ENCODE measurements around the gene ATP11B. TPM values are rescaled to one million over a fixed set of nuclear protein-coding genes. Genes with fewer than 3 reads are reported as not detected.
"Not testable (repeated sequence)": the region's sequence is repeated elsewhere in the genome, so short reads cannot be mapped to it uniquely, and the experiment has no call there.

Gene ATP11B
- total RNA-seq, 2 experiments from 2014 or later, result 139 to 143 TPM

GRCh38 chr3:182862159-182862860 is 69.0 kb downstream of the ATP11B start:
- intact Hi-C loops (cut with DNase I, micrococcal nuclease), result no loop called here
- H3K27ac ChIP-seq (ENCODE audit: low read depth in 1 of 2, low read length in 2 of 2), result no peak overlapping the region
- no peaks in the 10 kb centered on the region for H3K4me1 ChIP-seq (ENCODE audit: insufficient read depth, low read length)
- H3K9me3 ChIP-seq (ENCODE audit: control insufficient read depth in 1 of 2, insufficient read depth in 1 of 2, low read length in 2 of 2), result no peaks in the 10 kb centered on the region
- no peak for DNase-seq
- ChIA-PET CTCF (no interaction called here), POLR2A (interaction anchor here (0.6 kb wide), 1 partner anchor 8 kb away, joined by 4 read pairs; no protein-coding TSS in a partner anchor)
- Mint-ChIP-seq H3K9me3 (no peaks in the 10 kb centered on the region), H3K27ac (no peak overlapping the region), H3K4me3 (no peak overlapping the region), H3K36me3 (ENCODE audit: low read depth) (peaks cover 83% of the 10 kb centered on the region), H3K27me3 (no peaks in the 10 kb centered on the region), H3K4me1 (ENCODE audit: low read depth) (no peaks in the 10 kb centered on the region)
- H3K4me3 ChIP-seq (ENCODE audit: low read length), result no peak overlapping the region
- H3K27me3 ChIP-seq (ENCODE audit: control insufficient read depth in 1 of 2, insufficient read depth in 2 of 2, low read length in 2 of 2), result no peaks in the 10 kb centered on the region
- peaks cover 37% of the 10 kb centered on the region for H3K36me3 ChIP-seq (ENCODE audit: insufficient read depth, low read length)
- no peak for ATAC-seq (ENCODE audit: poor library complexity)
- no peak for TF ChIP-seq CTCF (IDR thresholded peaks at IDR 0.05)

- Mint-ChIP-seq H3K27ac (no peak overlapping the region), H3K4me3 (no peak overlapping the region), H3K36me3 (ENCODE audit: low read depth) (peaks cover 85% of the 10 kb centered on the region), H3K4me1 (ENCODE audit: low read depth) (no peaks in the 10 kb centered on the region), H3K9me3 (no peaks in the 10 kb centered on the region), H3K27me3 (no peaks in the 10 kb centered on the region)
- Histone ChIP-seq H3K4me1 (ENCODE audit: insufficient read depth, low read length) (no peaks in the 10 kb centered on the region), H3K27ac (ENCODE audit: low read depth in 1 of 2, low read length in 2 of 2) (no peak overlapping the region), H3K4me3 (ENCODE audit: low read length) (no peak overlapping the region), H3K27me3 (ENCODE audit: control insufficient read depth in 1 of 2, insufficient read depth in 2 of 2, low read length in 2 of 2) (no peaks in the 10 kb centered on the region), H3K9me3 (ENCODE audit: control insufficient read depth in 1 of 2, insufficient read depth in 1 of 2, low read length in 2 of 2) (no peaks in the 10 kb centered on the region), H3K36me3 (ENCODE audit: insufficient read depth, low read length) (peaks cover 71% of the 10 kb centered on the region)
- intact Hi-C loops (cut with DNase I, micrococcal nuclease), result no loop called here
- DNase-seq (no peak), ATAC-seq (ENCODE audit: poor library complexity) (no peak)
- TF ChIP-seq CTCF (IDR thresholded peaks at IDR 0.05), result no peak
- ChIA-PET CTCF (no interaction called here), POLR2A (interaction anchor here (0.6 kb wide), 1 partner anchor 45 kb away, joined by 3 read pairs; no protein-coding TSS in a partner anchor)
Measured at GRCh38 chr3:182869059-182869458, 75.8 kb downstream of the ATP11B start.

DNA sequence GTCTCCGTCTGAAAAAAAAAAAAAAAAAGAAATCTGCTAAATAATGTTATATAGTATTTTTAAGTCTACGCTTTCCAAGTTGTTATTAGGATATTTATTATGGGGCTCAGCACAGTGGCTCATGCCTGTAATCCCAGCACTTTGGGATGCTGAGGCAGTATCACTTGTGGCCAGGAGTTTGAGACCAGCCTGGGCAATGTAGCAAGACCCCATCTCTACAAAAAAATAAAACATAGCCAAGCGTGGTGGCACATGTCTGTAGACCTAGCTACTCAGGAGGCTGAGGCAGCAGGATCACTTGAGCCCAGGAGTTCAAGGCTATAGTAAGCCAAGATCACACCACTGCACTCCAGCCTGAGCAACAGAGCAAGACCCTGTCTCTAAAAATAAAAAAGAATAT is 77.6 kb downstream of the ATP11B start:
- peaks cover 84% of the 10 kb centered on the region for H3K36me3 Mint-ChIP-seq (ENCODE audit: low read depth)
- CTCF ChIA-PET; H3K4me3 ChIP-seq (ENCODE audit: low read length); H3K9me3 Mint-ChIP-seq; DNase-seq; H3K4me1 Mint-ChIP-seq (ENCODE audit: low read depth); H3K27ac ChIP-seq (ENCODE audit: low read depth in 1 of 2, low read length in 2 of 2); H3K27ac Mint-ChIP-seq; ATAC-seq (ENCODE audit: poor library complexity); H3K27me3 Mint-ChIP-seq; H3K4me3 Mint-ChIP-seq; H3K9me3 ChIP-seq (ENCODE audit: control insufficient read depth in 1 of 2, insufficient read depth in 1 of 2, low read length in 2 of 2); intact Hi-C loops (cut with DNase I, micrococcal nuclease); H3K27me3 ChIP-seq (ENCODE audit: control insufficient read depth in 1 of 2, insufficient read depth in 2 of 2, low read length in 2 of 2); H3K4me1 ChIP-seq (ENCODE audit: insufficient read depth, low read length): not testable (repeated sequence)
- POLR2A ChIA-PET, result interaction anchor here (0.7 kb wide), 1 partner anchor 8 kb away, joined by 4 read pairs; no protein-coding TSS in a partner anchor
- peaks cover 76% of the 10 kb centered on the region for H3K36me3 ChIP-seq (ENCODE audit: insufficient read depth, low read length)
